ENCODE data around the gene CC2D2A.
A peak's percentile ranks its signal among the peaks of the same experiment; 100 is the strongest.
"Not testable (repeated sequence)": the region's sequence is repeated elsewhere in the genome, so short reads cannot be mapped to it uniquely, and the experiment has no call there.

The CC2D2A gene

DNA sequence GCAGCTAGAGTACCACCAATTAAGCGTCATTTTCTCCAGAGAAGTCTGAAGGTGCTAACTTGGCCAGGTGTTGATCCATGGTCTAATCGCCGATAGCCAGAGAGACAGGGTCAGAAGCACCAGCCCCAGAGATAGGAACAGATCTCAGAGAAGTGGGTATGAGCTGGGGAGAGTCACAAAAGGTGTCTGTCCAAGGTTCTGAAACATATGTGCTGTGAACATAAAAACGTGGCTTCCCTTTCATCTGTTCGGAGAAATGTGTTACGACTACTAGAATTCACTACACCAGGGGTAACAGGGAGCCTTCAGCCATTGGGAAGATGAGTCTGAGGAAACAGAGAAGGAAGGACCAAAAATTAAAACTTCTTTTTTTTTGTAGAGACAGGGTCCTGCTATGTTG, 94.2 kb downstream of the CC2D2A start:
- no peak for DNase-seq

DNA sequence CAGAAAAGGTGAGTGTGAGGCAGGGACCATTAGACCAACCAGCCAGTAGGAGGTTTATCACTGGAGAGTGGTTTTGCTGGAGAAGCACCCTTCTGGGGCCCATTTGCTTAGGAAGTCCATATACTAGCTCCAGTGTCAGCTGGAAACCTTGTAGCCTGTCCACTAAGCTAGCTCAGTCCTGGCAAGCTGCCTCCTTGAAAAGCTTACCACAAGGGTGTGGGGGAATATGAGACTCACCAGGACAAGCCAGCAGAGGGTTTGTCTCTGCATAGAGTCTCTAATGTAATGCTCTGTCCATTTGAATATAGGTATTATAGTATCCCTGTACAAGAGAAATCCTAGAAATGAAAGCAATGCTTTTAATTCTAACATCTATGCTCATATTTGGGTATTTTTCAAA, 99.1 kb downstream of the CC2D2A start:
- DNase-seq, result no peak

DNA sequence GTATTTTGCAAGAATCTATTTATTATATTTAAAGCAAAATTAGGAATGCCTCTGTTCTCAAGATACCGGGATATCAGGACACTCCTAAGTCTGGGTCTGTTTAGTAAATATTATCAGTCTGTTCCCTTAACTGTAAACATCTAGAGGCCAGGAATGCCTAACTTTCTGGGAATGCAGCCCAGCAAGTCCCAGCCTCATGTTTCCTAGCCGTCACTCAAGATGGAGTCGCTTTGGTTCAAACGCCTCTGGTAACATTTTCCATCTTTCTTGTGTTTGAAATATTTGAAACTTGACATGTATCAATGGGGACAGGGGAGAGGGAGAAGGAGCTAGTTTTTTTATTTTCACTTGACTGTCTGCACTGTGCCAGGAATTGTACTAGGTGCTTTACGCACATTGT, 100.1 kb downstream of the CC2D2A start:
- no peak for DNase-seq

DNA sequence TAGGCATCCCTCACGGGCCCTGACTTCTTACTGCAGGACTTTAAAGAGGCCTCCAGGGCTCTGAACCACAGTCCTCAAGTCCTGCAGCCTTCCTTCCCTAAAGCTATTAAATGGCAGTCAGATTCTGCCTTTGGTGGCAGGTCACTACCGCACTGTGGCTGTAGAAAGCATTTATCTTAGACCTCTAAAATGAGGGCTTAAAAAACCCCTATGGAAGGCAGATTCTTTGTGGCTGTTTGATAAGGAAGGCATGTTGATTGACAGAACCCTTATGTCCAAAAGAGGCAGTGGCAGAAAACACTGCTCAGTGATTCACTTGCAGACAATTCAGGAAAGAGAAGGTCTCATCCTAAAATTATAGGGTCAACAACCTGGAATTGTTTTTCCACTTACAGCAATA, 106.3 kb downstream of the CC2D2A start:
- no peak for DNase-seq

- DNase-seq, result no peak
These were observed 107.8 kb downstream of the CC2D2A start for GRCh38 chr4:15577508-15577907.

DNA sequence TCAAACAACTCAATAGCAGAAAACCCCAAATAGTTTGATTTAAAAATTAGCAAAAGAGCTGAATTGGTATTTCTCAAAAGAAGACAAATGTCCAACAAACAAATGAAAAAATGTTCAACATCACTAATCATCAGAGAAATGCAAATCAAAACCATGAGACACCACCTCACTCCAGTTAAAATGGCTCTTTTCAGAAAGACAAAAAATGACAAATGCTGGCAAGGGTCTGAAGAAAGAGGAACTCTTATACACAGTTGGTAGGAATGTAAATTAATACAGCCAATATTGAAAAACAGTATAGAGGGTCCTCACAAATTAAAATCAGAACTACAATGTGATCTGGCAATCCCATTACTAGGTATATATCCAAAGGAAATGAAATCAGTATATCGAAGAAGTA, 115.1 kb downstream of the CC2D2A start:
- no peak for DNase-seq

DNA sequence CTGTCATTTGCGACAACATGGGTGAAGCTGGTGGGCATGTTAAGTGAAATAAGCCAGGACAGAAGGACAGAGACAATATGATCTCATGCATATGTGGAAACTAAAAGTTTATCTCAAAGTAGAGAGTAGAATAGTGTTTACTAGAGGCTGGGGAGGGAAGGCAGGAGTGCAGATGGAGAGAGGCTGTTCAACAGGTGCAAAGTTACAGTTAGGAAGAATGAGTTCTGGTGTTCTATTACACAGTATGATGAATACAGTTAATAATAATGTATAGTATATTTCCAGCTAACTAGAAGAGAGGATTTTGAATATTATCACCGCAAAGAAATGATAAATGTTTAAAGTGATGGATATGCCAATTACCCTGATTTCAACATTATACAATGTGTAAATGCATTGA, 115.6 kb downstream of the CC2D2A start:
- DNase-seq, result no peak

DNA sequence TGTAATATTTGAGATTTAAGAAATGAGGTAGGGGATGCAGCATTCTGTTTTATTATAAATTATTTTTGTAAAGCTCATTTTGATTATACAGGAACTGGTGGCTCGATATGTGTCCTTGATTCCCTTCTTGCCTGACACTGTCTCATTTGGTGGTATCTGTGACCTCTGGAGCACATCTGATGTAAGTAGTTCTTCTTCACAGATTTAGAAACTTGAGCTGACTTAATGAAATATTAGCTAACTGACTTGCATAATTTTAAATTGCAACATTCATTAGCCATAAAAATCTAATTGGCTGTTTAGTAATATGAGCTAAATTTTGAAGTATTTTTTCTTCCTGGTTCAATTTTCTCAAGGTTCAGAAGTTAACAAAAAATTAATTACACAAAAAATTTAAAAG, 116.4 kb downstream of the CC2D2A start:
- DNase-seq, result no peak

GRCh38 chr4:15587649-15588048, 118.0 kb downstream of the CC2D2A start:
- no peak for DNase-seq

GRCh38 chr4:15592799-15593198, 123.1 kb downstream of the CC2D2A start:
- no peak for DNase-seq

DNA sequence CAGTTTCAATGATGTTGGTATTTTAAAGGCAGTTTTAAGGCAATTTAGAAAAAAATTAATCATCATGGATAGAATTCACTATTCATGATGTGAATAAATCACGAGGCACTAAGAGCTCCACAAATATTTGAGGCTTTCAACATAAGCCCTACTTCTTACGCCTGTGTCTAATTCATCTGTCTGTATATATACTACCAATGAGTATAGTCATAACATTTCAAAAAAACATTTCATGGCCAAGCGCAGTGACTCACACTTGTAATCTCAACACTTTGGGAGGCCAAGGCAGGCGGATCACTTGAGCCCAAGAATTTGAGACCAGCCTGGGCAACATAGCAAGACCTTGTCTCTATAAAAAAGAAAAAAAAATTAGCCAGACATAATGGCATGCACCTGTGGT, 129.0 kb downstream of the CC2D2A start:
- no peak for DNase-seq

DNA sequence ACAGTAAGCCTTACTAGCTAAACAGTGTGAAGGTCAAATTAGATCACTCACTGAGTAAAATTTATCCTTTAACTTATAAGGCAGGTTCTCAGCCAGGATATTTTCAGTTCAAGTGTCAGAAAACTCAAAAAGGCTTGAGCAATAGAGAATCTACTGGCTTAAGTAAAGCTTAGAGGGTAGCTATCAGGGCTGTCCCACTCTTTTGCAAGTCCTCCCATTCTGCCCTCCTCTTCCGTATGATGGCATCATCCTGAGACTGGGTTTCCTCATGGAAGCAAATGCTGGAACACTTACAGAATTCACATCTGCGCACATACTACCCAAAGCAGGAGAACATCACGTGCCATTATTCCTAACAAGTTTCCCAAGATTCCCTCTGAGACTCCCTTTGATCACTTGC, 130.5 kb downstream of the CC2D2A start:
- no peak for DNase-seq

- no peak for DNase-seq
These were observed 132.2 kb downstream of the CC2D2A start for GRCh38 chr4:15601862-15602261.

- no peak for DNase-seq
These were observed 135.9 kb downstream of the CC2D2A start for GRCh38 chr4:15605537-15605936.

DNA sequence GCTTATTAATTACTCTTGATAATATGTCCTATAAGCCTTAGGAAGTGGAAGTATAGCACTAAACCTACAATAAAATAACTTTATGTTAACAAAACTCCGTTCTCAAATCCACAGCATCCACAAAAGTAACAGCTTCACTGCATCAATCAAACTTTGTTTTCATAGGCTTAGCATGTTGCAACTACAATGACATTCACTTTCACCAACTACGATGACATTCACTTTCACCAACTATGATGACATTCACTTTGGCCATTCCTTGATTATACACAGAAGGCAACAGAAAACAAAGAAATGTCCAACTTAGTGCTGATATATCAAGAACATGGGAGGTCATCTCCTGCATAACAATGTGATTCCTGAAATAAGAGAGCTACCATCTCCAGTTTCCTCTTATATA, 141.2 kb downstream of the CC2D2A start:
- no peak for DNase-seq

- no peak for DNase-seq
These were observed 142.5 kb downstream of the CC2D2A start for GRCh38 chr4:15612136-15612535.

- not testable (repeated sequence) for DNase-seq
These were observed 145.2 kb downstream of the CC2D2A start for GRCh38 chr4:15614891-15615290.

DNA sequence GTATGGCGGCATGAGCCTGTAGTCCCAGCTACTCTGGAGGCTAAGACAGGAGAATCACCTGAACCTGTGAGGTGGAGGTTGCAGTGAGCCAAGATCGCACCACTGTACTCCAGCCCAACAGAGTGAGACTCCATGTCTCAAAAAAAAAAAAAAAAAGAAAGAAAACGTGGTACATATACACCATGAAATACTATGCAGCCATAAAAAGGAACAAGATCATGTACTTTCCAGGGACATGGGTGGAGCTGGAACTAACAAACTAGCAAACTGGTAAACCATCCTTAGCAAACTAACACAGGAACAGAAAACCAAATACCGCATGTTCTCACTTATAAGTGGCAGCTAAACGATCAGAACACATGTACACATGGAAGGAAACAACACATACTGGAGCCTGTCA, 147.7 kb downstream of the CC2D2A start:
- DNase-seq, result not testable (repeated sequence)

DNA sequence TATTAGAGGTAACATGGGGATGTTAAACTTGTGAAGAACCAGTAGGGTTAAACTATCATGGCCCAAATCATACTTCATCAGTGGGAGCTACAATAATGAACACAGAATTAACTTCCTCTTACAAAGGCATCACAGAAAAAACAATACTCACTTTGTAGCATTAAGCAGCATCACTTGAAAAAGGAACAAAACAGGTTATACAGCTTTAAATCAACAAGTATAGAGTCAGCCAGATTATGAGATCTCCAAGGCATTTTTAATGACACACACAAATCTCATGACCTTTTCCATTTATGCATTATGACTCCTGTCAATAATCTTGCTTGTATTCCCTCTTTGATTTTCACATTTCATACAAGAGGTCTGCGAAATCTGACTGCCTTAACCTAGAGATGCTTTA, 167.1 kb downstream of the CC2D2A start:
- no peak for DNase-seq

DNA sequence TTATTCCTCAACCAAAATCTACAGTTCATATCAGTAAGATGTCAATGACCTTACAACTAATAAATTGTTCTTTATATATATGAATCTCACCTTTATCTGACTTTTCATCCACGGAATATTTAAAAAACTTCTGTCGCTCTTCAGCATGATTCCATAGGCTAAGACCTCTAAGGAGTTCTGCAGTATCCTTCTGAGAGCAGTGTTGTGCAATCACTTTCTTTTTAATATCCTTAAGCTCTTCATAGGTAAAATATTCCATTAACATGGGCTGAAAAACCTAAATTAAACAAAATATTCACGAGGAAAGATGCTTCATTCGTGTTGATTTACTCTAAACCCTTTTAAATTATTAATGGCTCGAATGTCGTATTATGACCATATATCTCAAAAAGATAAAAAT, 168.7 kb downstream of the CC2D2A start:
- DNase-seq, result no peak

DNA sequence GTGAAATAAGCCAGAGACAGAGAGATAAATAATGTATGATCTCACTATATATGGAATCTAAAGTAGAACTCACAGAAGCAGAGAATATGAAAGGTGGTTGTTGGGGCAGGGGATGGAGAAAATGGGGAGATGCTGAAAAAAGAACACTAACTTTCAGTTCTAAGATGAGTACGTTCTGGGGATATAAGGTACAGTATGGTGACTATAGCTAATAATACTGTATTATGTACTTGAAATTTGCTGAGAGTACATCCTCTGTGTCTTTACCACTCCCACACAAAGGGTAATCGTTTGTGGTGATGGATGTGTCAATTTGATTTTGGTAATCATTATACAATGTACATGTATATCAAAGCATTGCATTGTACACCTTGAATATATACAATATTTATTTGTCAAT, 178.9 kb downstream of the CC2D2A start:
- no peak for DNase-seq

DNA sequence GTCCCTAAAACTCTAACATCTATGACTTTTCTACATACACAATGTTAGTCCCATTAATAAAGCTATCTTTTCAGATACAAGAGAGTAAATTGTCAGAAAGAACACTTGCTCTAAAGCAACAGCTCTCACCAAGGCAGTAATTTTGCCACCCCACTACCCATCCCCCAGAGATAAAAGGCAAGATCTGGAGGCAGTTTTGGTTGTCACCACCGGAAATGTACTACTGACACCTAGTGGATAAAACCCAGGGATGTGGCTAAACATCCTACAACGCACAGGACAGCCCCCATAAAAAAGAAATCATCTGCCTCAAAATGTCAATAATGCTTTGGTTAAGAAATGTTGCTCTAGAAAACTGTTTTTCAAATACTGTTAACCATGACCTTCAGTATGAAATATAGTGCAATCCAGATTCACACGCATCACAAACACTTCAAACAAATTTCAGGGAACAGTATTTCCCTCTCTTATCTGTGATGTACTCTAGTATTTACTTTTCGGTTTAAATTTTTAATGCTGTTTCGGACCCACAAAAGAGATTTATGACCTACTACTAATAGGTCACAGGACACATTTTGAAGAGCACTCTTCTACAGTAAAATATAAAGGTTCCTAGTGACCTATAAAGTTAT, 180.3 kb downstream of the CC2D2A start:
- peak; percentile 49 for DNase-seq

Data from kidney glomerular epithelial cell (primary cell).